HepG2 (cell line): Measurements from ENCODE around the gene ARMC5.

Source experiments
- ATM ChIP-seq: fragments of 450-650 bp; IDR thresholded peaks from 2 replicates; pipeline ENCODE4 v1.7.1; 2017; ENCODE audit warnings: mild to moderate bottlenecking, borderline replicate concordance
- CTCF ChIP-seq: sonication (generic); formaldehyde crosslinking; IDR thresholded peaks from 2 replicates; pipeline ENCODE4 v1.5.0; 2020; ENCODE audit warnings: mild to moderate bottlenecking, missing genetic modification reagents, moderate library complexity
- ELF1 ChIP-seq: sonication (generic); formaldehyde crosslinking; IDR thresholded peaks from 2 replicates; pipeline ENCODE4 v1.4.0; 2020; ENCODE audit warnings: missing genetic modification reagents
- ESRRA ChIP-seq: sonication (generic); formaldehyde crosslinking; IDR thresholded peaks from 2 replicates; pipeline ENCODE4 v1.5.1; 2020; ENCODE audit warnings: mild to moderate bottlenecking, low read depth, missing genetic modification reagents
- FOXP1 ChIP-seq, 2 experiments: fragments of 450-650 bp in 1 of 2; IDR thresholded peaks; 2 replicates each; pipeline ENCODE4 v1.6.1; 2017 to 2018; ENCODE audit warnings: antibody characterized with exemption in 1 of 2
- MTA1 ChIP-seq: sonication (generic); formaldehyde crosslinking; IDR thresholded peaks from 2 replicates; pipeline ENCODE4 v1.4.0; 2020; ENCODE audit warnings: missing genetic modification reagents, mild to moderate bottlenecking, borderline replicate concordance
- NBN ChIP-seq: fragments of 450-650 bp; conservative IDR thresholded peaks from 2 replicates; pipeline ENCODE4 v1.6.1; 2017
- POLR2A ChIP-seq, 2 experiments: IDR thresholded peaks; 2 replicates each; pipeline ENCODE4 v1.6.1; 2011; ENCODE audit warnings: low read depth in 2 of 2, low read length in 2 of 2, mild to moderate bottlenecking in 1 of 2, moderate library complexity in 1 of 2; ENCODE audit not compliant: insufficient read depth in 1 of 2
- SRSF9 ChIP-seq: fragments of 200-400 bp; formaldehyde crosslinking; IDR thresholded peaks from 2 replicates; pipeline ENCODE4 v1.6.1; 2018; ENCODE audit warnings: borderline replicate concordance, mild to moderate bottlenecking, low read depth, low read length; ENCODE audit not compliant: insufficient read depth, poor library complexity, severe bottlenecking

- TF ChIP-seq CTCF (no peak), POLR2A (IDR thresholded peaks at IDR 0.05; ENCODE audit: insufficient read depth in 1 of 2, low read depth in 2 of 2, low read length in 2 of 2) (no peak), NBN (no peak), ESRRA (CRISPR knock-in tag) (no peak), MTA1 (no peak), FOXP1 (IDR thresholded peaks at IDR 0.05) (no peak), FOXP1 (CRISPR knock-in tag; IDR thresholded peaks at IDR 0.05) (no peak), ELF1 (CRISPR knock-in tag) (no peak), ATM (no peak), SRSF9 (no peak)
Observed at GRCh38 chr16:31452631-31453106, 6.6 kb upstream of the ARMC5 start.
